HG03196 (cell line): ENCODE measurements around the gene NDFIP2.

Experiments
- ATAC-seq: cut with Tn5 transposase; IDR thresholded peaks from one replicate; pipeline ENCODE4 v1.9.1; 2021; ENCODE audit not compliant: unreplicated experiment

NDFIP2 gene

DNA sequence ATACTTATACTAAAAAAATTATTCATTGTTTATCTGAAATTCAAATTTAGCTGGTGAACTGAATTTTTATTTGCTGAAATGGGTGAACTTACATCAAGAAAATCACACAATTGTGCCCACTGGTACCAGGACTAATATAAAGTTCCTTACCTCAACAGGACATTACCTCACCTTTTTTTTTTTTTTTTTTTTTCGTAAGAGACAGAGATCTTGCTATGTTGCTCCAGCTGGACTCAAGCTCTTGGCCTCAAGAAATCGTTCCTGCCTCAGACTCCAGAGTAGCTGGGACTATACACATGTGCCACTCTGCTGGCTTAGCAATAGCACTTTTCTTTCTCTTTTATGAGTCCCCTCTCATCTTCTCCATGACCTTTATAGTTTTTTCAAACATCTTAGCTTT, 22.5 kb upstream of the NDFIP2 start:
- ATAC-seq: no peak

DNA sequence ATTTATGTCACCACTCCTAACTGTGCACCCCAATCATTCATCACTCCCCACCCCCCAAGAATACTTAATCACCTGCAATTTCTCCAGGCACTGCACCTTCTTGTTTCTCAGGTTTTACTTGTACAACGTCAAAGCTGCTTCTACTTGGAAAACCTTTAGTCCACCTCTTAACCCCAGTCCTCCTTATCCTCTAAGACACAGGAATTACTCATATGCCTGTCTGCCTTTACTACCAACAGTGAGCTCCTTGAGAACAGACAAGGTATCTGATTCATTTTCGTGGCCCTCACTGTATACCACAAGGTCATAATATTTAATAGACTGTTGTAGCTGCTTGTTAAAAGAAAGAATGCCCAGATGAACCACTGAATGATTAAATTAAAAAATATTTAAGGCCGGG, 21.0 kb upstream of the NDFIP2 start:
- no peak for ATAC-seq

DNA sequence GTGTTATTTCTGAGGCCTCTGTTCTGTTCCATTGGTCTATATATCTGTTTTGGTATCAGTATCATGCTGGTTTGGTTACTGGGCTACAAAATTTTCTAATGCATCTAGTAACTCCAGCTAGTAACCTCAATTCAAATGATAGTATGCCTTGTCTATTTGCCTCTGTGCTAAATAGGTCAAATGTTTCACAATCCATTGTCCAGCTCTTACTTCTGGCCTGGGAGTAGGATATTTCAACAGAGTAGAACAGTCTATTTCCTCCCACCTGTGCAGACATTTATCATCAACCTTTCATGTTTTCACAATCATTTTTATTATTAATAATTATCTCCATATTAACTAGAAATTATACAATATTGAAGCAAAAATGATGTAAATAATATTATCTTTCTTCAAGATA, 18.1 kb upstream of the NDFIP2 start:
- no peak for ATAC-seq

- ATAC-seq: no peak
Observed at GRCh38 chr13:79463604-79464003, 17.4 kb upstream of the NDFIP2 start.

- no peak for ATAC-seq
Observed at GRCh38 chr13:79466872-79467271, 14.1 kb upstream of the NDFIP2 start.

DNA sequence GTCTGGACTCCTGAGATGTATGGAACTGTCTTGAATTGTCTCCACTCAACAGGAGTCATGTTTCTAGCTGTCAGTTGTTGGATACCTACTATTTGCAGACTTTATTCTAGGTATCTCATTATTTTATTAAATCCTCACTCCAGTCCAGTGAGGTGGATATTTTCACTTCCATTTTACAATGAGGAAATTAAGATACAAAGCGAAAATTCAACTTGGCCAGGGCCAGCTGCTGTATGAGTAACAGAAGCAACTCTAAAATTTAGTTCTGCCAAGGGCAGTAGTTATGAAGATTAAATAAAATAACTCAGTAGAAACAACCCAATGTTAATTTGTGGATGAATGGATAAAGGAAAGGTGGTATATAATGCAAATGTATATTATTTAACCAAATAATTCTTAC, 12.6 kb upstream of the NDFIP2 start:
- ATAC-seq: no peak

- ATAC-seq: no peak
Observed at GRCh38 chr13:79468819-79469218, 12.1 kb upstream of the NDFIP2 start.

DNA sequence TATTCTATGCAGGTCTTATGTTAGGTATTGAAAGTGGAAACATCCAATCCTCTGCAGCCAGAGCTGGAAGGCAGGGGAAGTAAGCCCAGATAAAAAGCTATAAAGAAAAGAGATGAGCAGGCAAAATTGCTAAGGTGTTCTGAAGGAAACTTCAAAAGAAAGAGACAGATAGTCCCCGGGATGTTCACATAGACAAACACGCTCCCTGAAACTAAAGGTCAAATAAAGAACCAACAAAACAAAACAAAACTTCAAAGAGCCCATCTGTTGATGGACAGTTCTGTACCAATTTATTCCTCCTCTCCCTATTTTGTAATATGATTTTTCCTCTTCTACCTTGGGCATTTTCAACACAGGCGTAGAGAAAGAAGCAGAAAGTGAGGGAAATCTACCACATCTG, 11.3 kb upstream of the NDFIP2 start:
- ATAC-seq: no peak

- ATAC-seq: no peak
Observed at GRCh38 chr13:79470666-79471065, 10.3 kb upstream of the NDFIP2 start.

DNA sequence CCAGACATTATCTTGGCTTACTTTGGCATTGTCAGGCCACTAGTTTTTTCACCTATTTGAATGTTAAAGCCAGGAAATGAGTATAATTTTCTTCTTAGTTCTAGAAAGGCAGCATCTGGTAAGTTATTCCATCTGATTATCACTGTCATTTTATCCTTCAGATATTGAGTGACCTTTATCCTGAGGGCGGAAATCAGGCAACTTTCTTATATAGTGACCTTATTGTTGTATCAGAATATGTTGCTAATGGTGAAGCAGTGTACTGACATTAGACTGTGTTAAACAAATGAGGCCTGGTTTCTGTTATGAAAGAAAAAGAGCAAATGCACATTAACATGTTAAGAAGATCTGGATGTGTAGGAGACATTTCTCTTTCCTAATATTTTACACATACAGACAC, 5.4 kb upstream of the NDFIP2 start:
- ATAC-seq: no peak

GRCh38 chr13:79477968-79478367, 3.0 kb upstream of the NDFIP2 start:
- ATAC-seq: no peak

GRCh38 chr13:79479882-79480281, 1.1 kb upstream of the NDFIP2 start:
- ATAC-seq: no peak

GRCh38 chr13:79481685-79482052, 714 bp downstream of the NDFIP2 start:
- ATAC-seq: peak; percentile 28

DNA sequence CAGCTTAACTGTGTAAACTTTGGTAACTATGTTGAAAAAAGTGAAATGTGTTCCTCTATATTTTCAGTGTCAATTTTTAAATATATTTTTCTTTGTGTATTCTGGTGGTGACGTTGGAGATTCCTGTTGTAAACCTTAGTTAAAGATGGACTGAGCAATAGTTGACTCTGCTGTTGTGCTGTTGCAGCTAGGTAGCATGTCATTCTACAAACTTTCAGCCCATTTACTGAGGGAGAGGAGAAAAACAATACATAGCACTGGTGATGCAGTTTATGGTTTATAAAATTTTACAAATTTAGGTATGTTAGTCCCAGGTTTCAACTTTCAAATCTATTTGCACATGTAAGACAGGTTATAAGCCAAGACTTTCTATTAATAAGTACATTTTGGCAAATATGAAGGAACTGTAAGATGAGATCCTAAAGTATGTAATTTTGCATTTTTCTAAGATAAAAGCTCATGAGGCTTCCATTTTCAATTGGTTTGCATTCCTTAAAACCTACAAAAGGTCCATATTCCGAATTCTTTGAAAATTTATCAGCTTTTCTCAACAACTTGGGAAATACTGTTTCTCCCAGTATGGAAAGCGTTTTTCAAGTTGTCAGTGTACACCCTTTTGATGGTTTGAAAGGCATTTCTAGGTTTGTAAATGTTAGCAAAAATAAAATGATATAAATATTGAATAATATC, 1.5 kb downstream of the NDFIP2 start:
- no peak for ATAC-seq

GRCh38 chr13:79483086-79483706, 2.2 kb downstream of the NDFIP2 start:
- ATAC-seq: no peak

DNA sequence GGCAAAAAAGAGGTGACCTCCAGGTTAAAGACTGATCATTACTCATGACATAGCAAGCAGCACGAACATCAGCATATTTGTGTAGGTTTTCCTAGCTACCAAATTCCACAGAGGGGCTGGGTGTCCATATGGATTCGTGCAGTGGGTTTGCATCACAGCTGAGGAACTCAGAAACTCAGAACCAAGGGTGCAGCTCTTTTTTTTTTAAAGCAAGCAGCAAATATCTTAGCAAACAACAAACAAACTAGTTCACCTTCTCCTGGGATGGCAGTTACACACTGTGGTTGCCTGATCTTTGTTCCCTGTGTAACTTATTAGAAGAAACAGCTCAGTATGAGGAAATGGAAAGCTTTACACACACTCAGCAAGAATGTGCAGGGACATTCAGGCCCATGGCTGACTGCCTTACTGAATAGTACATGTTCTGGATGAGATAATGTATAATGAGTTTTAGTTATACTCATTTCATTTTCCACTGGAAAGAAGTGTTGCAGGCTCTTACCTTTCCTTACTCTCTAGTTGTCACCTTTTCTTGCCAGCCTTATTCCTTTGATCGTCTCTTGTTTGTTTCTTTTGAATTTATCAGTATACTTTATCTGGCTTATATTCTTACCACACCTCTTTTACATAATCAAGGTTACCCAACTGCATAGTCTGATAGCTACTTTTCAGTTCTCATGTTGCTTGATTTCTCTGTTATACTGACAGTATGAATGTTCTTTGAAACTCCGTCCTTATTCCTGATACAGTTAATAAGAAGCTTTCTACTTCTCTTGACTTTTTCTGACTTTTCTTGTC, 4.3 kb downstream of the NDFIP2 start:
- no peak for ATAC-seq

DNA sequence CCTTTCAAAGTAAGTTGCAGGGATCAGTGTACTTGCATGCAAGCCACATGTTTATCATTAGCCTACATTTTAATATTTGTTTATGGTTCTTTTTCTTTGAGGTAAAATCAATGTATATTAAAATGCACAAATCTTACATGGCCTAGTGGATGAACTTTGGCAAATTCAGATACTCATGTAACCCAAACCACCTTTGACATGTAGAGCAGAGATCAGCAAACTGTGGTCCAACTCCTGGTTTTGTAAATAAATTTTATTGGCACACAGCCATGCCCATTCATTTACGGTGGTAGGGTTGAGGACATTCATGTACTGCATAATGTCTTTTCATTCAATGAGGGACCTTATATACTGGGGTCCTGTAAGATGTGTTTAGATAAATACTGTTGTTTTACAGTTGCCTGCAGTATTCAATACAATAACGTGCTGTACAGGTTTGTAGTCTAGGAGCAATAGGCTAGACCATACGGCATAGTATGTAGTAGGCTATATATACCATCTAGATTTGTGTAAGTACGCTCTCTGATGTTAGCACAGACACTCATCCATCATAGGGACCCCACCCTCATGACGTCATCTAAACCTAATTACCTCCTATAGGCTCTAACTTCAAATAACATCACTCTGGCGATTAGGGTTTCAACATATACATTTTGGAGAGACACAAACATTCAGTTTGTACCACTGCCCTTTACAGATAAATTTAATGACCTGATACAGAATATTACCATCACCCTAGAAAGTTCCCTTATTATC, 5.7 kb downstream of the NDFIP2 start:
- no peak for ATAC-seq

DNA sequence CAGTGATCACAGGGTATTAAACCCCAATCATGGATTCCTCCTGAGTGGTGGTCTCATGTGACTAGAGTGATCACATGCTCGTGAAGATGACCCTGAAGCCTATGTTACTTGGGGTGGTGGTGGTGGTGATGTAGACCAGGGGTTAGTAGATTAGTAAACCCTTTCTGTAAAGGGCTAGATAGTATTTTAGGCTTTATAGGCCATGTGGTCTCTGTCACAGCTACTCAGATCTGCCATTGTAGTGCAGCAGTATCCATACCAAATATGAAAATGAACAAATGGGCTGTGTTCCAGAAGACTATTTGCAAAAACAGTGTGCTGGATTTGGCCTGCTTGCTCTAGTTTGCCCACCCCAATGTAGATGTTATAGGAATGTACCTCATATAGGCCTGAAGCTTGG, 9.4 kb downstream of the NDFIP2 start:
- no peak for ATAC-seq

GRCh38 chr13:79490824-79491223, 9.9 kb downstream of the NDFIP2 start:
- no peak for ATAC-seq

GRCh38 chr13:79491715-79492114, 10.8 kb downstream of the NDFIP2 start:
- no peak for ATAC-seq

GRCh38 chr13:79492313-79492798, 11.4 kb downstream of the NDFIP2 start:
- ATAC-seq: no peak
